Mesenchymal stem cell (in vitro differentiated cells and primary cell): Measurements from ENCODE around the gene OR6S1.

Source experiments
- DNase-seq: peaks from one replicate; pipeline ENCODE4 v3.0.0-alpha.2; 2013
- H2AFZ ChIP-seq: one replicate; pipeline ENCODE4 v1.6.1; 2013; ENCODE audit warnings: low read depth, mild to moderate bottlenecking, control low read depth, inconsistent platforms, low read length, moderate library complexity
- H2AK5ac ChIP-seq: 2 replicates; pipeline ENCODE4 v1.6.1; 2013; ENCODE audit warnings: low read length, moderate library complexity, mild to moderate bottlenecking, inconsistent platforms; ENCODE audit not compliant: severe bottlenecking
- H2BK120ac ChIP-seq: one replicate; pipeline ENCODE4 v1.6.1; 2013; ENCODE audit warnings: low read depth, mild to moderate bottlenecking, inconsistent platforms, low read length, moderate library complexity
- H2BK12ac ChIP-seq, 2 experiments: one replicate each; pipeline ENCODE4 v1.6.1; 2013; ENCODE audit warnings: inconsistent platforms in 2 of 2, low read length in 2 of 2, mild to moderate bottlenecking in 2 of 2, moderate library complexity in 2 of 2, control low read depth in 1 of 2
- H2BK15ac ChIP-seq: one replicate; pipeline ENCODE4 v1.6.1; 2013; ENCODE audit warnings: mild to moderate bottlenecking, low read depth, inconsistent platforms; ENCODE audit not compliant: poor library complexity, severe bottlenecking
- H2BK5ac ChIP-seq: 2 replicates; pipeline ENCODE4 v1.6.1; 2013; ENCODE audit warnings: low read depth, mild to moderate bottlenecking, low read length, control low read depth, inconsistent platforms; ENCODE audit not compliant: poor library complexity, severe bottlenecking
- H3K14ac ChIP-seq, 2 experiments: one replicate each; pipeline ENCODE4 v1.6.1; 2013; ENCODE audit warnings: inconsistent platforms in 2 of 2, low read length in 2 of 2, control low read depth in 1 of 2, mild to moderate bottlenecking in 1 of 2, moderate library complexity in 1 of 2
- H3K18ac ChIP-seq, 2 experiments: one replicate each; pipeline ENCODE4 v1.6.1; 2013; ENCODE audit warnings: inconsistent platforms in 2 of 2, low read length in 2 of 2, control low read depth in 1 of 2, low read depth in 1 of 2, mild to moderate bottlenecking in 1 of 2
- H3K23ac ChIP-seq, 2 experiments: one replicate each; pipeline ENCODE4 v1.6.1; 2013; ENCODE audit warnings: inconsistent platforms in 2 of 2, low read length in 2 of 2, mild to moderate bottlenecking in 2 of 2, moderate library complexity in 2 of 2, control low read depth in 1 of 2
- H3K27ac ChIP-seq: 2 replicates; pipeline ENCODE4 v1.5.1; 2013; ENCODE audit warnings: mild to moderate bottlenecking, moderate library complexity, low read length, control low read depth, inconsistent platforms; ENCODE audit not compliant: poor library complexity, severe bottlenecking
- H3K27me3 ChIP-seq, 2 experiments: 2 replicates each; pipeline versions ENCODE4 v1.6.1 to v1.7.0; 2013; ENCODE audit warnings: low read length in 2 of 2, mild to moderate bottlenecking in 2 of 2, moderate library complexity in 2 of 2, control low read depth in 1 of 2, inconsistent platforms in 1 of 2; ENCODE audit not compliant: control insufficient read depth in 1 of 2, insufficient read depth in 1 of 2
- H3K36me3 ChIP-seq, 2 experiments: 2 replicates each; pipeline versions ENCODE4 v1.6.1 to v1.7.0; 2013; ENCODE audit warnings: low read length in 2 of 2, control low read depth in 1 of 2, inconsistent platforms in 1 of 2, low read depth in 1 of 2, mild to moderate bottlenecking in 1 of 2; ENCODE audit not compliant: insufficient read depth in 2 of 2, control insufficient read depth in 1 of 2
- H3K4ac ChIP-seq, 2 experiments: one replicate each; pipeline ENCODE4 v1.6.1; 2013; ENCODE audit warnings: inconsistent platforms in 2 of 2, low read length in 2 of 2, mild to moderate bottlenecking in 2 of 2, moderate library complexity in 2 of 2, control low read depth in 1 of 2, low read depth in 1 of 2
- H3K4me1 ChIP-seq: 2 replicates; pipeline ENCODE4 v1.6.1; 2013; ENCODE audit warnings: low read depth, low read length, control low read depth; ENCODE audit not compliant: control insufficient read depth, insufficient read depth
- H3K4me2 ChIP-seq: 2 replicates; pipeline ENCODE4 v1.6.1; 2013; ENCODE audit warnings: low read length, mild to moderate bottlenecking, inconsistent platforms; ENCODE audit not compliant: poor library complexity, severe bottlenecking
- H3K4me3 ChIP-seq, 2 experiments: 2 replicates each; pipeline versions ENCODE4 v1.5.1 to v1.7.0; 2013; ENCODE audit warnings: low read length in 2 of 2, mild to moderate bottlenecking in 2 of 2, control low read depth in 1 of 2, low read depth in 1 of 2; ENCODE audit not compliant: insufficient read depth in 1 of 2
- H3K79me1 ChIP-seq: replicated peaks from 2 replicates; pipeline ENCODE4 v1.6.1; 2013; ENCODE audit warnings: mild to moderate bottlenecking, control low read depth, low read length, inconsistent platforms; ENCODE audit not compliant: poor library complexity, severe bottlenecking
- H3K9ac ChIP-seq: 2 replicates; pipeline ENCODE4 v1.7.0; 2013; ENCODE audit warnings: mild to moderate bottlenecking, low read length, moderate library complexity
- H3K9me3 ChIP-seq: 2 replicates; pipeline ENCODE4 v1.7.0; 2013; ENCODE audit warnings: mild to moderate bottlenecking, low read length; ENCODE audit not compliant: control insufficient read depth
- H4K8ac ChIP-seq: one replicate; pipeline ENCODE4 v1.6.1; 2013; ENCODE audit warnings: inconsistent platforms, mild to moderate bottlenecking, low read length, moderate library complexity
- H4K91ac ChIP-seq: one replicate; pipeline ENCODE4 v1.6.1; 2013; ENCODE audit warnings: mild to moderate bottlenecking, low read length, inconsistent platforms
- WGBS: methylation state at CpG from one replicate; pipeline ENCODE4 v1.1.7; 2013; ENCODE audit warnings: mixed read lengths; 5-methylcytosine and 5-hydroxymethylcytosine counted together

OR6S1 gene

GRCh38 chr14:20657216-20658211 lies 16.0 kb upstream of the OR6S1 start:
- Histone ChIP-seq H2BK120ac (no peak overlapping the region), H3K79me1 (no peaks in the 10 kb centered on the region), H4K8ac (no peak overlapping the region), H3K23ac (no peak overlapping the region), H3K27me3 (peaks cover 83 to 84% of the 10 kb centered on the region in 2 experiments), H3K9ac (no peak overlapping the region), H2BK12ac (no peak overlapping the region), H4K91ac (no peak overlapping the region), H3K27ac (no peak overlapping the region), H2AK5ac (no peak overlapping the region), H3K4me1 (no peaks in the 10 kb centered on the region), H2AFZ (no peak overlapping the region), H3K36me3 (no peaks in the 10 kb centered on the region), H3K4me3 (no peak overlapping the region), H3K4ac (no peak overlapping the region), H3K18ac (no peak overlapping the region), H3K9me3 (no peaks in the 10 kb centered on the region), H3K14ac (no peak overlapping the region), H2BK5ac (no peak overlapping the region), H3K4me2 (no peak overlapping the region), H2BK15ac (no peak overlapping the region)
- DNase-seq = no peak
- 25% methylated on average over 25 of the region's 28 CpGs for WGBS

DNA sequence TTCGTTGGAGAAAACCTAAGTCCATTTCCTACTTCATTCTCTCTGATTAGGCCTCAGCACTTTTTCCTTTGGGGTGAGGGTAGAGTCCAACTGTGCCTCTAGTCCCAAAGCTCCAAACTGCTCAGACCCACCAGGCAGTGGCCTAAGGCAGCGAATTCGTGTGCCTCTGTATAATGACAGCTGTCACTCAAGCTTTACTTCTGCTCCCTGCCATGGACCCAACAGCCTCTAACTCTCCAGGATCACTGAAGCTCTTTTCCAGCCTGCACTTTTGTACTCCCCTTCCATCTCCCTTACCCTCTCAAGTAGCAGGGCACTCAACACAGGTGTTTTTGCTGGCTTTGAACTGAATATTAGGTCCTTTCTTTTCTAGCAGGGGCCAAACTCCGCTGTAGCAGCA lies 14.8 kb upstream of the OR6S1 start:
- no peak overlapping the region for H3K9ac ChIP-seq
- H3K23ac ChIP-seq = no peak overlapping the region
- no peak overlapping the region for H4K91ac ChIP-seq
- no peak overlapping the region for H2AFZ ChIP-seq
- no peaks in the 10 kb centered on the region for H3K9me3 ChIP-seq
- DNase-seq = no peak
- H3K14ac ChIP-seq = no peak overlapping the region
- H2BK120ac ChIP-seq = no peak overlapping the region
- no peaks in the 10 kb centered on the region for H3K4me1 ChIP-seq
- no peak overlapping the region for H3K4me3 ChIP-seq
- H3K27ac ChIP-seq = no peak overlapping the region
- no peak overlapping the region for H2AK5ac ChIP-seq
- no peak overlapping the region for H2BK12ac ChIP-seq
- H3K36me3 ChIP-seq = no peaks in the 10 kb centered on the region
- WGBS = 53% methylated on average over 4 of the region's 4 CpGs
- no peak overlapping the region for H3K4me2 ChIP-seq
- no peak overlapping the region for H2BK15ac ChIP-seq
- no peaks in the 10 kb centered on the region for H3K79me1 ChIP-seq
- H2BK5ac ChIP-seq = no peak overlapping the region
- H3K18ac ChIP-seq = no peak overlapping the region
- no peak overlapping the region for H4K8ac ChIP-seq
- peaks cover 76 to 84% of the 10 kb centered on the region in 2 experiments for H3K27me3 ChIP-seq
- no peak overlapping the region for H3K4ac ChIP-seq

- 83% methylated on average over 2 of the region's 4 CpGs for WGBS
- no peaks in the 10 kb centered on the region for H3K4me1 ChIP-seq
Observed at GRCh38 chr14:20655851-20656250, 14.4 kb upstream of the OR6S1 start.

More at GRCh38 chr14:20655851-20656250, 14.4 kb upstream of the OR6S1 start:
- H4K8ac ChIP-seq = no peak overlapping the region
- no peak overlapping the region for H2BK5ac ChIP-seq
- peaks cover 75 to 82% of the 10 kb centered on the region in 2 experiments for H3K27me3 ChIP-seq
- H2AK5ac ChIP-seq = no peak overlapping the region
- H3K23ac ChIP-seq = no peak overlapping the region
- H3K14ac ChIP-seq = no peak overlapping the region
- H3K27ac ChIP-seq = no peak overlapping the region
- H3K36me3 ChIP-seq = no peaks in the 10 kb centered on the region
- no peak overlapping the region for H2BK15ac ChIP-seq
- H3K9me3 ChIP-seq = no peaks in the 10 kb centered on the region
- DNase-seq = no peak
- H2AFZ ChIP-seq = no peak overlapping the region
- H3K18ac ChIP-seq = no peak overlapping the region
- no peak overlapping the region for H2BK120ac ChIP-seq
- no peak overlapping the region for H2BK12ac ChIP-seq
- no peak overlapping the region for H3K9ac ChIP-seq
- no peak overlapping the region for H3K4ac ChIP-seq
- H3K4me2 ChIP-seq = no peak overlapping the region
- H4K91ac ChIP-seq = no peak overlapping the region
- H3K79me1 ChIP-seq = no peaks in the 10 kb centered on the region
- no peak overlapping the region for H3K4me3 ChIP-seq
